ENCODE results near the gene HASPIN.

Gene HASPIN

GRCh38 chr17:3739422-3740124 is 15.9 kb downstream of the HASPIN start:
- no peak for DNase-seq

DNA sequence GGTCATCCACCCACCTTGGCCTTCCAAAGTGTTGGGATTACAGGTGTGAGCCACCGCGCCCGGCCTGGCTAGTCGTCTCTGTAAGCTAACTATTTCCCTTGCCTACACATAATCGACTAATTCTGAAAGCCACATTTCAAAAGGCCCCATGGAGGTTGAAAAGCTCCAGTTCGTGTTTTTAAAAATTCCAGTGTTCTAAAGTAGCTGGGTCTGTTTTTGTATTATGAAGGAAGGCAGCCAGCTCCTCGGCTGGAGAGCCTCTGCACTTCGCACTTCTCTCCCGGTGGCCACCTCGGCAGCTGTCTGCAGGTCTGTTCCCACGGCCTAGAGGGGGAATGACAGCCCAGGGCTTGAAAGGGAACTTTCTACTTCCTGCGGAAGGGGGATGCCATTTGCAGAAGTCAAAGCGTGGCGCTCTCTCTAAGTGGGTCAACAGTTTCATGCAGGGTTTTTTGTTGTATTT is 16.9 kb downstream of the HASPIN start:
- no peak for DNase-seq

DNA sequence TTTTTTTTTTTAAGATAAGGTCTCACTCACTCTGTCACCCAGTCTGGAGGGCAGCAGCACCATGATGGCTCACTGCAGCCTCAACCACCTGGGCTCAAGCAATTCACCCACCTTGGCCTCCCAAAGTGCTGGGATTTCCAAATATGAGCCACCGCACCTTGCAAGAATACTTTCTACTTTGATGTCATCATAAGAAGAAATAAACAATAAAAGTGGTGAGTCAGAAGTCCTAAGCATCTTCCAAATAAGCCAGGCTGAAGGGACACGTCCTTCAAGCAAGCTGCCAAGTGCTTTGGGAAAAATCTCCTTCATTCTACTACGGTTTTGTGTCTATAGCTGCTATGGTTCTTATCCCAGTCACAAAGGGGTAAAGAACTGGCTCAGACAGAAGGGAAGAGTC is 20.3 kb downstream of the HASPIN start:
- DNase-seq = no peak

- no peak for DNase-seq
Measured at GRCh38 chr17:3745071-3745470, 21.4 kb downstream of the HASPIN start.

GRCh38 chr17:3747805-3748204 is 24.1 kb downstream of the HASPIN start:
- DNase-seq = no peak

DNA sequence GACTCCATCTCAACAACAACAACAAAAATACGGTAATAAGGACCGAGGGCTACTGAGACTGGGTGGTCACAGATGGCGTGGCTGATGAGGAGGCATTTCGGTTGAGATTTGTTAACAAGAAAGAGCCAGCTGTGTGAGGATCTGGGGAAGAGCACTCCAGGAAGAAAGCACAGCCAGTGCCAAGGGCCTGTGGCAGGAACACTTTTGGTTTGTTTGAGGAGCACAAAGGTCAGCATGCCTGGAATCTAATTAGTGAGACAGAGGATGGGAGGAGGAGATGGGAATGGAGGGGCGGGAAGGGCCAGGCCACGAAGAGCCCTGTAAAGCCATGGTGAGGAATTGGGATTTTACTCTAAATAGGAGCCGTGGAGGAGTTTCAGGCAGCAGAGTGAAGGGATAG is 24.9 kb downstream of the HASPIN start:
- no peak for DNase-seq

DNA sequence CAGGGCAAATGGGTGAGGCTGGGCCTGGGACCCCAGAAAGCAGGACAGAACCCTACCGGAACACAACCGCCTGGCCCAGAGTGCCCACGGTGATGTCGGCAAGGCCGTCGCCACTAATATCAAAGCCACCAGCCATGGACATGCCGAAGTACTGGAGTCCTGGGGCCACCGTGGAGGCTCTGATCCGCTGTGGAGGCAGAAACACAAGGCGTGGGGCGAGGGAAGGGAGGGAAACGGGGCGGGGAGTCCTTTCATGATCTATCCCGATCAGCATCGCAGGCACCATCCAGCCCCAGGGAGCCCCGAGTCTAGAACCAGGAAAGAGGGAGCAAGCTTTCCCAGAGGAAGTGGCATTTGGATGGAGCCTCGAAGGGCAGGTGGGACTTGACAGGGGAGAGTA is 26.6 kb downstream of the HASPIN start:
- no peak for DNase-seq

DNA sequence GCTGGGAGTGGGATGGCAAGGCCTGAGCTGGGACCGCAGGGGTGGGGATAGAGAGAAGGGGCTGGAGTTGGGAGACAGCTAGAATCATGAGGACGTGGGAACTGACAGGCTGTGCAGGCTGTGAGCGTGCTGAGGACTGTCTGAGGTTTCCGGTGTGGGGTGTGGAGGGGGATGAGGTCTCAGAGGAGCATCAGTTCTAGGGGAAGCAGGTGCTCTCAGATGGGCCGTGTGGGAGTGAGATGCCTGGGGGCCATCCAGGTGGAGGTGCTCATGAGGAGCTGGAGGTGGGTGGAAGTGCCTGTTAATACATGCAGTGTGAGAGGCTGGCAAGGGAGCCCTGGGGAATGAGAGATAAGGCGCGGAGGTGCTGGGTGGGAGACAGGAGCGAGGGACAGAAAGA is 27.2 kb downstream of the HASPIN start:
- DNase-seq = no peak

- DNase-seq = no peak
Measured at GRCh38 chr17:3751836-3752235, 28.1 kb downstream of the HASPIN start.

DNA sequence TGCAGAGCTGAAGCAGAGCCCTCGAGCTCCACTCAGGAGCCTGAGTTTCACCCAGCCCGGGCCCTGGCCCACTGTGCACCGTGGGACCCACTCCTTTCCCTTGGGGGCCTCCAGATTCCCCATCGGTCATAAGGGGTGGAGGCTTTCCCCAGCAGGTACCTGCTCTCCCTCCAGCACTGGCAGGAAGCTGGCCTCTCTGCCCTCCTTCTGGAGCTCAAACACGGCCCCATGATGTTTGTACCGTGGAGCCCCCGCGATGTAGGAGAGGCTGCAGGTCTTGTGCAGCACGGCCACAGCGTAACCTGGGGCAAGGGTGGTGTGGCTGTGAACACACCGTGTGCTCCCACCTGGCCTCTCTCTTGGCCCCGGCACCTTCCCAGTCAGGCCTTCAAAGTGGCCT is 29.9 kb downstream of the HASPIN start:
- no peak for DNase-seq

DNA sequence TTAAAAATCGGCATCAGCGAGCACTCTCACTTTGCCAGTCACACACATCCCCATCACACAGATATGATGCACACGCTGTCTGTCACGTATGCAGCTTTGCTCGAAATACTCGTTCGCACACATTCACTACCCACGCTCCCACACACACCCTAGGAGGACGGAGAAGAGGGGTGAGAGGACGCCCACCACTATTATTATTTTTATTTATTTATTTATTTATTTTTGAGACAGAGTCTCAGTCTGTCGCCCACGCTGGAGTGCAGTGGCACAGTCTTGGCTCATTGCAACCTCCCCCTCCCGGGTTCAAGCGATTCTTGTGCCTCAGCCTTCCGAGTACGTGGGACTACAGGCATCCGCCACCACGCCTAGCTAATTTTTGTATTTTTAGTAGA is 30.4 kb downstream of the HASPIN start:
- DNase-seq = no peak

DNA sequence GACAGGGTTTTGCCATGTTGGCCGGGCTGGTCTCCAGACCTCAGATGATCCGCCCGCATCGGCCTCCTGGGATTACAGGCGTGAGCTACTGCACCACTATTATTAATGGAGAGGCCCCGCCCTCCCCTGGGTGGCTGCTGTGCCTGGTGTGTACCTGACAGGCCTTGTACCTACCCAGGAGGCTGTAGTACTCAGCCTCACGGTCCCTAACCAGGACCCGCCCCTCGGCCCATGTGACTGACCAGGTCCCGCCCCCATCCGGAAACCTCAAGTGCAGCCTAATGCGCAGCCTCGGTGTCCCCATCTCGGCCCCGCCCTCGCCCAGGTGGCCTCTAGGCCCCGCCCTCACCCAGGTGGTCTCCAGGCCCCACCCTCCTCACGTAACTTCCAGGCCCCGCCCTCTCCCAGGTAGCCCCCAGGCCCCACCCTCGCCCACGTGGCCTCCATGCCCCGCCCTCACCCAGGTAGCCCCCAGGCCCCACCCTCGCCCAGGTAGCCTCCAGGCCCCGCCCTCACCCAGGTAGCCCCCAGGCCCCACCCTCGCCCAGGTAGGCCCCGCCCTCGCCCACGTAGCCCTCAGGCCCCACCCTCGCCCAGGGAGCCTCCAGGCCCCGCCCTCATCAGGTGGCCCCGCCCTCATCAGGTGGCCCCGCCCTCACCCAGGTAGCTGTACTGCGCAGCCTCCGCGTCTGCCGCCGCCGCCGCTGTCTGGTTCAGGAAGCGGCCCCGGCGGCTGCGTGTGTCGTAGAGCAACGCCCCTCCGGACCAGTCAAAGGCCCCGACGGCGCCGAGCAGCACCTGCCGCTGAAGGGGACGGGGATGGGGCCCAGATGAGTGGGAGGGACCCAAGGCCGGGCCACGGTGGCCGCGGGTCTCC is 31.0 kb downstream of the HASPIN start:
- DNase-seq = peak; percentile 94

DNA sequence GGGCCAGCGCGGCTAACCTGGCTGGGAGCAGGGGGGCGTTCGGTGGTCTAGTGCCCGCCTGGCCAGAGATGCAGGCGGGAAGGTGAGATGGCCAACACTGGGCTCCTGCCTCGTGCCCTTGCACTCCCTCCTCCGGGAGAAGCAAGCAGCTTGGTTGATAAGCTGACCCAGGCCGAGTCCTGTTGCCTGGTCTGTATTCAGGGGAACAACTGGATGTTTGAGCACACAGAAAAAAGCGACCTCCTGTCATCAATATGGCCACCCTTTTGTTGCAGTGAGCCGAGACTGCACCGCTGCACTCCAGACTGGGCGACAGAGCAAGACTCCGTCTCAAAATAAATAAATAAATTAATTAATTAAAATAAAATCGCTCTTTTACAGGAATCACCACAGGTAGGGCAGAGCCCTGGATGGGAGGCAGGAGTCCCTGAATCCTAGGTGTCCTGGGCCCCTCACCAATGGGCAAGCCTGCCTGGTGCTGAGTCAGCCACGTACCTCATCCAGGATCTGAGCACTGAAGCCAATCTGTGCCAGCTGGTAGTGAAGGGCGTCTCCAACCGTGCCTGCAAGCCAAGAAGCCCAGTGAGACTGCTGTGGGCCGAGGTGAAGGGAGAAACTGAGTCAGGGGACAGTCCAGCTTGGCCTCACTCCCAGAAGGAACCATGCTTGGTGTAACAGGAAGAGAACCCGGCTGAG is 31.8 kb downstream of the HASPIN start:
- no peak for DNase-seq

DNA sequence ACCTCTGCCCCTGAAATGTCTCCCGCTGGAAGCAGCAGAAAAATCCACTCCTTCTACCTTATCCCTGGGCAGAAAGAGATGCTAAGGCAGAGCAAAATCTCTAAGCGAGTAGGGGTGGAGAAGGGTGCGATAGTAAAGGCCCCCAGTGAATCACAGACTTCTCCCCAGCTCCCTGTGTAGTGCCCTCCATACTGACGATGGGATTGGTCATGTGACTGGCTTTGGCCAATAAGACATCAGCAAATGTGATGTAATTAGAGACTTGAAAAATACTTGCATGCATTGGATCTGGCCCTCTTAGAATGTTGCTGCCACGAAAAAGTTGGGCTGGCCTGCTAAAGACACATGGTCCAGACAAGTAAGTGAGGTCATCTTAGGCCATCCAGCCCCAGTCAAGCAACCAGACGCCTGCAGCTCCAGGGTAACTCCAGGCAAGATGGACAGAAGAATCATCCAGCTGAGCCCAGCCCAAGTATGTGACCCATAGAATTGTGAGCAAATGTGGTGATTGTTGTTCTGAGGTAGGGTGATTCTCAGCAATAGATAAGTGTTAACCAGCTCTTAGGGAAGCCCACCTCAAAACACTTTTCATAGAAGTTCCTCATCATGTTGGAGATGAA is 36.0 kb downstream of the HASPIN start:
- no peak for DNase-seq

DNA sequence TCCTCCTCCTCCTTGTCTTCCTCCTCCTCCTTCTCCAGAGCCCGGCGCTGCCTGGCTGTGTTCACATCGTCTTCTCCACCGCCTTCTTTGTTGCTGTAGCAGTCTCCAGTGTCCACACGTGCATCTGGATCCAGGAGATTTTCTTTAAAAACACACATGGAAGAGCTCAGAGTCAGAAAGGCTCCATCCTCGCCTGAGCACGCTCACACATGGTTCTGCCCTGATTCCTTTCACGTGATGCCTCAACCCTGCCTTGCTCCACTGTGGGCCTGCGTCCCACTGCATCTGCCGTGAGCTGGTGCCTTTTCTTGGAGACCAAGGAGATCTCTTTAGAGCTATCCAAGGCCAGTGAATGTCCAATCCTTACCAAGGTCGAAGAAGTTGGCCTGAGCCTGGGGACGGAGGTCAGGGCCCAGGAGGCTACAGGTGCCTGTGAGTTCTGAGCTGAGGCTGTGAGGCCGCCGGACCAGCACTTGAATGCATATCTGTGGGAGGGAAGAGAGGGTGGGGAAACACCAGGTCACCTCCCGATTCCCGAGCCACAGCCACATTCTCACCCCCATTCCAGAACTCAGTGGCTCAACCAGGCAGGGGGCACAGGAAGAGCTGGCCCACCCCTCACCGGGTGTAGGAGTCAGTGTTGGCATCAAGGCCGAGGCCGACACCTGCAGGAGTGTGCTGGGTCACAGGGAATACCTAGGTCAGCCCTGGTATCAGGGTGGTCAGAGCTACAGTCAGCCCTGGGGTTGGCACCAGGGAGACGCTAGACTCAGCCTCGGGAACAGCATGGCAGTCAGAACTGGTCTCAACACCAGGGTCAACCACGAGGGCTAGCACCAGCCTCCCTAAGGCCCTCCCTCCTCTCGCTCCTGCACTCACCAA is 37.6 kb downstream of the HASPIN start:
- DNase-seq = no peak

DNA sequence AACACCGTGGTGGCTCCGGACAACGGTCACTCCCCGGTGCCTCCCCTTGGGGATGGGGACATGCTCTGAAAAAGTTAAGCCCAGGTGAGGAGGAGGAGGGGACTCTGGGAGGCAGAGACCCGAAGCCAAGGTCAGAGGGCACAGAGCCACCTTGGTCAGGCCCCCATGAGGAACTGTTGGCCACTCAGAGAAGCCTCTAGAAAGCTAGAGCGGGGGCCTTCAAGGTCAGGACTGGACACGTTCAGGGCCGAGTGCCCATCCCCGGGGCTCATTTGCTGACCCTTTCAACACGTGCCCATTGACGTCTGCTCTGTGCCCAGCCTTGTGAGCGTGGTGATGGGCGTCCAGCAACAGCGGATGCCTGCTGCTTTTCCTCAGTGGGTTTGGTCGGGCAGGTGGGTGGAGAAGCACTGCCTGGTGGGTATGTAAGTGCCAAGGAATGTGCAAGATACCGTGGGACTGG is 38.2 kb downstream of the HASPIN start:
- no peak for DNase-seq

GRCh38 chr17:3762922-3763776 is 39.4 kb downstream of the HASPIN start:
- no peak for DNase-seq

DNA sequence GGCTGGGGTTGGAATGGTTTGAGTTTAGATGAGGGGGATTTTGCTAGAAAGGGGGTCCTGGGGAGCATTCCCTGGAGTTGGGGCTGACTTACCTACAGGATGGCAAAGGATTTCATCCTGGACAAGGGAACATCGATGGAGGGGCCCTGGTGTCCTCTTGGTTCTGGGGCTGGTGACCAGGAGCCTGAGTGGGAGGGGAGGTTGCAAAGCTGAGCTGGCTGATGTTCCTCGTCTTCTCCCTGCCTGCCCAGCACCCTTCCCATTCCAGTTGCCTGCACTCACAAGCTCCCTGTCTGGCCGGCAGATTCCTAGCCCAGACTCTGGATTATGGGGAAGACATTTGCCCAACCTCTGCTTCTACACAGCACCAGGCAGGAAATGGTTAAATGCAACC is 40.1 kb downstream of the HASPIN start:
- DNase-seq = no peak

- DNase-seq = no peak
Measured at GRCh38 chr17:3765981-3766380, 42.3 kb downstream of the HASPIN start.

DNA sequence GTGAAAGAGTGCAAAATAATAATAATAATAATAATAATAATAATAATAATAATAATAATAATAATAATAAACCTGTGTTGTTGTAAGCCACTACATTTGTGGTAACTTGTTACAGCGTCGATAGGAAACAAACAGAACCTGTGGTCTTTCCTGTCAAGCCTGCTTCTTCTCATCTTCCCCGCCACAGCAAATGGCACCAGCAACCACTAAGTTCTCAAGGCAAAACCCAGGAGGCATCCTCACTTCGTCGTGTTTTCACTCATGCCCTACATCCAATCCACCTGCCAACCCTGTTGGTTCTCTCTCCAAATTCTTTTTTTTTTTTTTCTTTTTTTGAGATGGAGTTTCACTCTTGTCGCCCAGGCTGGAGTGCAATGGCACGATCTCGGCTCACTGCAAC is 43.1 kb downstream of the HASPIN start:
- no peak for DNase-seq

DNA sequence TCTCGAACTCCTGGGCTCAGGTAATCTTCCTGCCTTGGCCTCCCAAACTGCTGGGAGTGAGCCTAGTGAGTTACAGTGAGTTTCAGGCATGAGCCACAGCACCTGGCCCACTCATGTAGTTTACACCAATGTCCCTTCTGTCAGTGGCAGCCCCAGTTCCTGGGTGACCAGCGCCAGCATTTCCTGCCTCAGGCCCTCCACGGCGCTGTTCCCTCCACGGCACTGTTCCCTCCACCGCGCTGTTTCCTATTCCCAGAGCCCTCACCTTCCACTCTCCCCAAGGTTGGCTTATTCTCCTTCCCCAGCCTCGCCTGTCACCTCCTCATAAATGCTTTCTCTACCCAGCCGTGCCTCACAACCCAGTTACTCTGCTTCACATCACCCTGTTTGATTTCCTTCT is 44.6 kb downstream of the HASPIN start:
- no peak for DNase-seq
